Left lung (tissue), 10 donors: Measurements from ENCODE around the gene INPP4B. TPM values are rescaled to one million over a fixed set of nuclear protein-coding genes. Genes with fewer than 3 reads are reported as not detected.

ENCODE experiments used
- ATAC-seq: fragments of 200-7000 bp; cut with Tn5 transposase; one replicate; pipeline ENCODE4 v1.9.1; 2020; ENCODE audit warnings: moderate library complexity
- DNase-seq, 4 donors: peaks; one replicate each; pipeline ENCODE4 v3.0.0-alpha.2; 2013 to 2020
- H3K27ac ChIP-seq, 2 donors: fragments of 200-600 bp; sonication (generic) in 1 of 2; one replicate each; pipeline versions ENCODE4 v1.5.0 to v1.8.0; 2020 to 2021
- H3K27me3 ChIP-seq, 2 donors: fragments of 200-600 bp; sonication (generic) in 1 of 2; one replicate each; pipeline versions ENCODE4 v1.5.0 to v1.8.0; 2020 to 2021
- H3K36me3 ChIP-seq, 2 donors: fragments of 200-600 bp; sonication (generic) in 1 of 2; one replicate each; pipeline versions ENCODE4 v1.5.0 to v1.8.0; 2020 to 2021
- H3K4me1 ChIP-seq, 2 donors: fragments of 200-600 bp; one replicate each; pipeline ENCODE4 v1.8.0; 2021
- H3K4me3 ChIP-seq, 2 donors: fragments of 200-600 bp; sonication (generic) in 1 of 2; one replicate each; pipeline versions ENCODE4 v1.5.0 to v1.8.0; 2020 to 2021; ENCODE audit warnings: mild to moderate bottlenecking in 1 of 2
- H3K9me3 ChIP-seq, 2 donors: fragments of 200-600 bp; sonication (generic) in 1 of 2; one replicate each; pipeline versions ENCODE4 v1.5.0 to v1.8.0; 2020 to 2021
- intact Hi-C, 2 donors: fragments of 100-400 bp; cut with DNase I; formaldehyde crosslinking; loops; one replicate each; pipeline versions ENCODE4 v1.11.2 to v1.14.2; 2022
- polyA plus RNA-seq, 6 donors: library from polyadenylated mRNA; unstranded; fragments of 120-200 nt; gene quantifications; one replicate each; pipeline ENCODE4 v1.2.1, GENCODE V29; 2013; ENCODE audit not compliant: insufficient read length in 6 of 6
- total RNA-seq, 2 donors: library from RNA; stranded (reverse); fragmentation: NEBNext Ultra II Directional; extraction: Animal tissue kit (Norgen Biotek cat#: 25700); gene quantifications; one replicate each; pipeline ENCODE4 v1.2.1, GENCODE V29; 2021
- TF ChIP-seq, protein P1 (sequence below), 2 donors: fragments of 200-600 bp; sonication (generic) in 1 of 2; IDR thresholded peaks; one replicate each; pipeline versions ENCODE4 v1.5.0 to v1.8.0; 2021; ENCODE audit warnings: antibody characterized with exemption in 2 of 2
- donor health status: DM: no; HTN: yes; CAD: no.
- donor health status: DM: no; HTN: no; CAD: no.

The INPP4B gene
- total and polyA plus RNA-seq, 8 donors: 7.3 to 15.1 (median 11.6) TPM

DNA sequence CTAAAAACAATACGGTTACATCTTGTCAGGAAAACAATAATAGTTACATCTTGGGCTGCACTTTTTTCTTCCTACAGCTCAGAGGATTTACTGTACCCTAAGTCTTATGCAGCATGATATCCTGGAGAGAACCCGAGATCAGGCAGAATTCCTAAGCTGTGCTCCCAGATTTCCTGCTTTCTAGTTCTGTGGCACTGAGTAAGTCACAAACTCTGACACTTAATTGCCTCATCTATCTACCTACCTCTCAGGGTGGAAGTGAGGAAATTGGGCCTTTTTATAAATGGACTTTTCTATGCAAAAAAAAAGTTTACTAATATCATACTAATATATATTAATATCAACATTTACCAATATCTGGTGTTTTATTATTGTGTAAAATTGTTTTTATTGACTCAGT is 438.5 kb downstream of the INPP4B start:
- Histone ChIP-seq H3K4me1 (peaks cover 0 to 26% of the 10 kb centered on the region in 2 donors), H3K9me3 (no peaks in the 10 kb centered on the region), H3K27ac (no peak overlapping the region), H3K36me3 (no peaks in the 10 kb centered on the region), H3K4me3 (no peak overlapping the region), H3K27me3 (no peaks in the 10 kb centered on the region)
- TF ChIP-seq, protein P1, sequence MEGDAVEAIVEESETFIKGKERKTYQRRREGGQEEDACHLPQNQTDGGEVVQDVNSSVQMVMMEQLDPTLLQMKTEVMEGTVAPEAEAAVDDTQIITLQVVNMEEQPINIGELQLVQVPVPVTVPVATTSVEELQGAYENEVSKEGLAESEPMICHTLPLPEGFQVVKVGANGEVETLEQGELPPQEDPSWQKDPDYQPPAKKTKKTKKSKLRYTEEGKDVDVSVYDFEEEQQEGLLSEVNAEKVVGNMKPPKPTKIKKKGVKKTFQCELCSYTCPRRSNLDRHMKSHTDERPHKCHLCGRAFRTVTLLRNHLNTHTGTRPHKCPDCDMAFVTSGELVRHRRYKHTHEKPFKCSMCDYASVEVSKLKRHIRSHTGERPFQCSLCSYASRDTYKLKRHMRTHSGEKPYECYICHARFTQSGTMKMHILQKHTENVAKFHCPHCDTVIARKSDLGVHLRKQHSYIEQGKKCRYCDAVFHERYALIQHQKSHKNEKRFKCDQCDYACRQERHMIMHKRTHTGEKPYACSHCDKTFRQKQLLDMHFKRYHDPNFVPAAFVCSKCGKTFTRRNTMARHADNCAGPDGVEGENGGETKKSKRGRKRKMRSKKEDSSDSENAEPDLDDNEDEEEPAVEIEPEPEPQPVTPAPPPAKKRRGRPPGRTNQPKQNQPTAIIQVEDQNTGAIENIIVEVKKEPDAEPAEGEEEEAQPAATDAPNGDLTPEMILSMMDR (IDR thresholded peaks at IDR 0.05): no peak
- ATAC-seq (no peak), DNase-seq (no peak)
- intact Hi-C loops: no loop called here

DNA sequence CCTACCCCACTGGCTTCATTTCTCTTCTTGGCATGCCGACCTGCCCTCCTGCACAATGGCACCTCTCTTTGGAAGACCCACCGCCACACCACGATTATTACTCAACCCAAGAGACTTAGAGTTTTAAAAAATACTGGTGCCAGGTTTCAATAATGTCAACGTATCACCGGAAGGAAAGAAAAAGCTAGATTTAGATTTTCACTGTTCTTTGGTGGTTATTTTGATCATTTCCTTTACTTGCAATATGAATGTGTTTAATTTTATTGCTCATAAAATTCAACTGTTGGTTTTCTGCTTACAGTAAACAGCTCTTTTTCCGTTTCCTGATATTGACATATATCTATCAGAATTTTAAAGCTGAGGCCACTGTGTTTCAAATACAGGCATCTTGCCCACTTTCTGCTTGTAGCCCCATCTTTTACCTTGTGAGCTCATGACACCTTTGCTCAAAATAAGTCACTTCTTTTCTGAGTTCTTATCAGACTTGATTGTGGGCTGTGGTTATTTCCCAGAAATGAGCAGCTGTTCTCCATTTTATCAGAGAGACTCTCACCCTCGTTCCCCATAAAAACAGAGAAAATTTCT is 439.1 kb downstream of the INPP4B start:
- no peaks in the 10 kb centered on the region for H3K9me3 ChIP-seq
- H3K36me3 ChIP-seq: no peaks in the 10 kb centered on the region
- H3K4me3 ChIP-seq: no peak overlapping the region
- ATAC-seq: no peak
- no peak for DNase-seq
- TF ChIP-seq, protein P1 (IDR thresholded peaks at IDR 0.05): no peak
- peaks cover 0 to 26% of the 10 kb centered on the region in 2 donors for H3K4me1 ChIP-seq
- H3K27me3 ChIP-seq: no peaks in the 10 kb centered on the region
- peak overlapping the region in 1 of 2 donors; percentile 66 for H3K27ac ChIP-seq
- intact Hi-C loops: no loop called here

DNA sequence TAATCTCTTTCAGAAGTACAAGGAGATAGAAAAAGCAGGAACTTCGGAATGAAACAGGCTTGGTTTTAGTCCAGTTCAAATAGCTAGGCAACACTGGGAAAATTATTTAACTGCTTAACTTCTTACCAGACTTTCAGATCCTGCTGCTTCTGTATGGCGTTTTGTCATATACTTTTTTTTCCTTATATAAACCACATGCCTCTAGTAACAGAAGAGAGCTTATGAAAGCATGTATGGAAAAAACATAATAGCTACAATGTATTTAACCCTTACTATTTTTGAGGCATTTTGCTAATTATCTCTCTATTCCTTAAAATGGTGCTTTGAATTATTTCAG is 439.6 kb downstream of the INPP4B start:
- TF ChIP-seq, protein P1 (IDR thresholded peaks at IDR 0.05): no peak
- no peaks in the 10 kb centered on the region for H3K27me3 ChIP-seq
- no peaks in the 10 kb centered on the region for H3K9me3 ChIP-seq
- intact Hi-C loops: no loop called here
- DNase-seq (no peak), ATAC-seq (no peak)
- no peaks in the 10 kb centered on the region for H3K36me3 ChIP-seq
- peaks cover 0 to 26% of the 10 kb centered on the region in 2 donors for H3K4me1 ChIP-seq
- no peak overlapping the region for H3K4me3 ChIP-seq
- peak overlapping the region in 1 of 2 donors; percentile 66 for H3K27ac ChIP-seq

DNA sequence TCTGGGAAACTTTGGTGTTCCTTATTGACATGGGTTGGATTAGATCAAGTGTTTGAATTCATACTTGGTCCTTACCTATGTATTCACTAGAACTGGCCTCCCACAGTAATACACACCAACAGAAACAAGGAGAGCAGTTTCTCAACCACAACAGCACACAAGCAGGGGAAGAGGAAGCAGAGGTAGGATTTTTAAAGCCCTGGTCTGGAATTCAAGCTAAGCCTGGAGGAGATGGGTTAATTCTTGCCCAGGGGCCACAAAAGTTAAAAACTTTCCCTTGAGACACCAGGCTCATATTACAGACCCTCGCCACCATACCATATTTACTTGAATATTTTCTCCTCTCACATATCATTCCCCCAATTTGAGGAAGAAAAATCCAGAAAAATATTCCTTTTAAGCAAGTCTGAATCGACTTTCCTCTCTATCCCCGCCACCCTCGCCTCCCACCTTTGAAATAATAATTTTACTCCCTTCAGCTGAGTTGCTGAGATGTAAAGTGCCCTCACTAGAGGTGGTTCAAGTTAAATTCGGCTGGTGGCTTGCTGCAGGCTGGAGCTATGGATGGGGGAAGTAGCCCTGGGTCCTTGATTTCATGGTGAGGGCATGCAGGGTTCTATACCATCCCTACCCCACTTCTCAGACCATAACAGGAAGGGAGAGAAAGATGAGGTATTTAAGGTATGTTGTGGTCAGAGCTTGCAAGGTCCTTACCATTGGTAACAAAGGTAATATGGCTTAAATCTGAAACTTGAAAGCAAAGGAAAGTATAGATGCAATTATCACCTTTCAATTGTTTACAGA is 440.2 kb downstream of the INPP4B start:
- Histone ChIP-seq H3K4me1 (peaks cover 0 to 26% of the 10 kb centered on the region in 2 donors), H3K9me3 (no peaks in the 10 kb centered on the region), H3K4me3 (peak overlapping the region in 1 of 2 donors; percentile 38), H3K36me3 (no peaks in the 10 kb centered on the region), H3K27ac (peak overlapping the region; percentile 66 to 78), H3K27me3 (no peaks in the 10 kb centered on the region)
- ATAC-seq: peak; percentile 43
- intact Hi-C loops: no loop called here
- TF ChIP-seq, protein P1 (IDR thresholded peaks at IDR 0.05): no peak
- DNase-seq: no peak

DNA sequence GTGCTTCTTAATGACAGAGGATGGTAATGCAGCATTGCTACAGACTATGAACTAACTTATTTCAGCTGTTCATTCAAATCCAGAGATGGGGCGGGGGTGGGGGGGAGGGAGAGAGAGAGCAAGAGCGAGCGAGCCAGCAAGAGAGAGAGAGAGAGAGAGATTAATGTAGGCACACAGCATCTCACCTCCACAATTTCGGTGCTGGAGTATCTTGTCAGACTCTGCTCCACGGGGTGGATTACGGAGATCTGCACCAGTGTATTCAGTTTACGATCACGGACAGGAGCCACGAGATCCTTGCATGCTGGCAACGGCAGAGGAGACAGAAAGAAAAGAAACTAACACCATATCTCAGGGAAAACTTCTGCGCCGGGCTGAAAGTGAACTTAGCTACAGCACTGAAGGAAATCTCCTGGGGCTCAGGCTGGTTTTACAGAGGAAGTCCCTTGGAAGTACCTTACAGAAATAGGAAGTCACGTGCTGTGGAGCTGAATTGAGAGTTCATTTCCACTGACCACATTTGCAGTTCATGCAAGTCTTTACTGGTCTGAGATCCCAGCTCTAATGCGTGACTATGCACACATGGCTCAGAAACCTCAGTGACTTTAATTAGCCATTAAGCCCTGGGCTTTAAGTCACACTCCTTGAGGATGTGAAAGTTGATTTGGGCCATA is 440.9 kb downstream of the INPP4B start:
- no peaks in the 10 kb centered on the region for H3K27me3 ChIP-seq
- peak overlapping the region; percentile 31 to 38 for H3K4me3 ChIP-seq
- H3K9me3 ChIP-seq: no peaks in the 10 kb centered on the region
- no peaks in the 10 kb centered on the region for H3K36me3 ChIP-seq
- H3K27ac ChIP-seq: peak overlapping the region; percentile 66 to 78
- H3K4me1 ChIP-seq: peaks cover 0 to 26% of the 10 kb centered on the region in 2 donors
- TF ChIP-seq, protein P1 (IDR thresholded peaks at IDR 0.05): no peak
- peak in 3 of 4 donors; percentile 45 to 65 (median 61) for DNase-seq
- ATAC-seq: peak; percentile 76
- intact Hi-C loops: no loop called here
